Measurements from ENCODE around the gene DCBLD1. TPM values are rescaled to one million over a fixed set of nuclear protein-coding genes. Genes with fewer than 3 reads are reported as not detected.

Gene DCBLD1
- total and polyA plus RNA-seq, 2 of the 13 experiments (the other 11 are each of a cell fraction or from before 2014, with no cell fraction given): 23.2 to 41.5 TPM

GRCh38 chr6:117481278-117481925 lies 1.1 kb upstream of the DCBLD1 start (continued):
- TF ChIP-seq, protein P1, sequence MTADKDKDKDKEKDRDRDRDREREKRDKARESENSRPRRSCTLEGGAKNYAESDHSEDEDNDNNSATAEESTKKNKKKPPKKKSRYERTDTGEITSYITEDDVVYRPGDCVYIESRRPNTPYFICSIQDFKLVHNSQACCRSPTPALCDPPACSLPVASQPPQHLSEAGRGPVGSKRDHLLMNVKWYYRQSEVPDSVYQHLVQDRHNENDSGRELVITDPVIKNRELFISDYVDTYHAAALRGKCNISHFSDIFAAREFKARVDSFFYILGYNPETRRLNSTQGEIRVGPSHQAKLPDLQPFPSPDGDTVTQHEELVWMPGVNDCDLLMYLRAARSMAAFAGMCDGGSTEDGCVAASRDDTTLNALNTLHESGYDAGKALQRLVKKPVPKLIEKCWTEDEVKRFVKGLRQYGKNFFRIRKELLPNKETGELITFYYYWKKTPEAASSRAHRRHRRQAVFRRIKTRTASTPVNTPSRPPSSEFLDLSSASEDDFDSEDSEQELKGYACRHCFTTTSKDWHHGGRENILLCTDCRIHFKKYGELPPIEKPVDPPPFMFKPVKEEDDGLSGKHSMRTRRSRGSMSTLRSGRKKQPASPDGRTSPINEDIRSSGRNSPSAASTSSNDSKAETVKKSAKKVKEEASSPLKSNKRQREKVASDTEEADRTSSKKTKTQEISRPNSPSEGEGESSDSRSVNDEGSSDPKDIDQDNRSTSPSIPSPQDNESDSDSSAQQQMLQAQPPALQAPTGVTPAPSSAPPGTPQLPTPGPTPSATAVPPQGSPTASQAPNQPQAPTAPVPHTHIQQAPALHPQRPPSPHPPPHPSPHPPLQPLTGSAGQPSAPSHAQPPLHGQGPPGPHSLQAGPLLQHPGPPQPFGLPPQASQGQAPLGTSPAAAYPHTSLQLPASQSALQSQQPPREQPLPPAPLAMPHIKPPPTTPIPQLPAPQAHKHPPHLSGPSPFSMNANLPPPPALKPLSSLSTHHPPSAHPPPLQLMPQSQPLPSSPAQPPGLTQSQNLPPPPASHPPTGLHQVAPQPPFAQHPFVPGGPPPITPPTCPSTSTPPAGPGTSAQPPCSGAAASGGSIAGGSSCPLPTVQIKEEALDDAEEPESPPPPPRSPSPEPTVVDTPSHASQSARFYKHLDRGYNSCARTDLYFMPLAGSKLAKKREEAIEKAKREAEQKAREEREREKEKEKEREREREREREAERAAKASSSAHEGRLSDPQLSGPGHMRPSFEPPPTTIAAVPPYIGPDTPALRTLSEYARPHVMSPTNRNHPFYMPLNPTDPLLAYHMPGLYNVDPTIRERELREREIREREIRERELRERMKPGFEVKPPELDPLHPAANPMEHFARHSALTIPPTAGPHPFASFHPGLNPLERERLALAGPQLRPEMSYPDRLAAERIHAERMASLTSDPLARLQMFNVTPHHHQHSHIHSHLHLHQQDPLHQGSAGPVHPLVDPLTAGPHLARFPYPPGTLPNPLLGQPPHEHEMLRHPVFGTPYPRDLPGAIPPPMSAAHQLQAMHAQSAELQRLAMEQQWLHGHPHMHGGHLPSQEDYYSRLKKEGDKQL (CRISPR knock-in tag; IDR thresholded peaks at IDR 0.05; ENCODE audit: low read depth): peak; percentile 78; the same call in 1 of the 2 replicates
- TF ChIP-seq ZKSCAN5 (CRISPR knock-in tag; IDR thresholded peaks at IDR 0.05): peak; percentile 56; the same call in 1 of the 2 replicates
- no peak for TF ChIP-seq ZKSCAN1 (IDR thresholded peaks at IDR 0.05; ENCODE audit: low read length)
- peak; percentile 29; the same call in 1 of the 2 replicates for TF ChIP-seq ZNF160 (CRISPR knock-in tag; IDR thresholded peaks at IDR 0.05)
- TF ChIP-seq ZNF720 (CRISPR knock-in tag; IDR thresholded peaks at IDR 0.05): no peak
- no peak for TF ChIP-seq CREB1 (IDR thresholded peaks at IDR 0.05)
- TF ChIP-seq CREB1 (CRISPR knock-in tag; IDR thresholded peaks at IDR 0.05): peak; percentile 37; the same call in 1 of the 2 replicates
- TF ChIP-seq RXRA (CRISPR knock-in tag; IDR thresholded peaks at IDR 0.05): peak; percentile 76
- no peak for TF ChIP-seq HBP1 (CRISPR knock-in tag; IDR thresholded peaks at IDR 0.05; ENCODE audit: low read depth)
- TF ChIP-seq ZNF781 (CRISPR knock-in tag; IDR thresholded peaks at IDR 0.05; ENCODE audit: borderline replicate concordance, not compliant biosample characterization): peak; percentile 57
- TF ChIP-seq YEATS2 (CRISPR knock-in tag; IDR thresholded peaks at IDR 0.05; ENCODE audit: borderline replicate concordance): peak; percentile 55
- TF ChIP-seq ZNF776 (CRISPR knock-in tag; IDR thresholded peaks at IDR 0.05): no peak
- TF ChIP-seq, protein P2, sequence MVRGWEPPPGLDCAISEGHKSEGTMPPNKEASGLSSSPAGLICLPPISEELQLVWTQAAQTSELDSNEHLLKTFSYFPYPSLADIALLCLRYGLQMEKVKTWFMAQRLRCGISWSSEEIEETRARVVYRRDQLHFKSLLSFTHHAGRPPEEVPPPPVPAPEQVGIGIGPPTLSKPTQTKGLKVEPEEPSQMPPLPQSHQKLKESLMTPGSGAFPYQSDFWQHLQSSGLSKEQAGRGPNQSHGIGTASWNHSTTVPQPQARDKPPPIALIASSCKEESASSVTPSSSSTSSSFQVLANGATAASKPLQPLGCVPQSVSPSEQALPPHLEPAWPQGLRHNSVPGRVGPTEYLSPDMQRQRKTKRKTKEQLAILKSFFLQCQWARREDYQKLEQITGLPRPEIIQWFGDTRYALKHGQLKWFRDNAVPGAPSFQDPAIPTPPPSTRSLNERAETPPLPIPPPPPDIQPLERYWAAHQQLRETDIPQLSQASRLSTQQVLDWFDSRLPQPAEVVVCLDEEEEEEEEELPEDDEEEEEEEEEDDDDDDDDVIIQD (CRISPR knock-in tag; IDR thresholded peaks at IDR 0.05; ENCODE audit: low read depth): peak; percentile 31; the same call in 1 of the 2 replicates
- no peak for TF ChIP-seq CHD4 (IDR thresholded peaks at IDR 0.05; ENCODE audit: borderline replicate concordance, low read length)
- no peak for TF ChIP-seq CHD2 (IDR thresholded peaks at IDR 0.05; ENCODE audit: low read depth, low read length)
- no peak for TF ChIP-seq ATRX (CRISPR knock-in tag; IDR thresholded peaks at IDR 0.05; ENCODE audit: borderline replicate concordance)
- TF ChIP-seq MYC (CRISPR knock-in tag; IDR thresholded peaks at IDR 0.05; ENCODE audit: borderline replicate concordance): peak; percentile 92
- TF ChIP-seq, protein P3, sequence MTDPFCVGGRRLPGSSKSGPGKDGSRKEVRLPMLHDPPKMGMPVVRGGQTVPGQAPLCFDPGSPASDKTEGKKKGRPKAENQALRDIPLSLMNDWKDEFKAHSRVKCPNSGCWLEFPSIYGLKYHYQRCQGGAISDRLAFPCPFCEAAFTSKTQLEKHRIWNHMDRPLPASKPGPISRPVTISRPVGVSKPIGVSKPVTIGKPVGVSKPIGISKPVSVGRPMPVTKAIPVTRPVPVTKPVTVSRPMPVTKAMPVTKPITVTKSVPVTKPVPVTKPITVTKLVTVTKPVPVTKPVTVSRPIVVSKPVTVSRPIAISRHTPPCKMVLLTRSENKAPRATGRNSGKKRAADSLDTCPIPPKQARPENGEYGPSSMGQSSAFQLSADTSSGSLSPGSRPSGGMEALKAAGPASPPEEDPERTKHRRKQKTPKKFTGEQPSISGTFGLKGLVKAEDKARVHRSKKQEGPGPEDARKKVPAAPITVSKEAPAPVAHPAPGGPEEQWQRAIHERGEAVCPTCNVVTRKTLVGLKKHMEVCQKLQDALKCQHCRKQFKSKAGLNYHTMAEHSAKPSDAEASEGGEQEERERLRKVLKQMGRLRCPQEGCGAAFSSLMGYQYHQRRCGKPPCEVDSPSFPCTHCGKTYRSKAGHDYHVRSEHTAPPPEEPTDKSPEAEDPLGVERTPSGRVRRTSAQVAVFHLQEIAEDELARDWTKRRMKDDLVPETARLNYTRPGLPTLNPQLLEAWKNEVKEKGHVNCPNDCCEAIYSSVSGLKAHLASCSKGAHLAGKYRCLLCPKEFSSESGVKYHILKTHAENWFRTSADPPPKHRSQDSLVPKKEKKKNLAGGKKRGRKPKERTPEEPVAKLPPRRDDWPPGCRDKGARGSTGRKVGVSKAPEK (CRISPR knock-in tag; IDR thresholded peaks at IDR 0.05; ENCODE audit: borderline replicate concordance): 0 out of 2 replicates have a peak, but pooled peaks have one; percentile 66
- no peak for TF ChIP-seq ZFAT (CRISPR knock-in tag; conservative IDR thresholded peaks at IDR 0.05)
